ENCODE data around the gene ARHGEF16.

ARHGEF16 gene

DNA sequence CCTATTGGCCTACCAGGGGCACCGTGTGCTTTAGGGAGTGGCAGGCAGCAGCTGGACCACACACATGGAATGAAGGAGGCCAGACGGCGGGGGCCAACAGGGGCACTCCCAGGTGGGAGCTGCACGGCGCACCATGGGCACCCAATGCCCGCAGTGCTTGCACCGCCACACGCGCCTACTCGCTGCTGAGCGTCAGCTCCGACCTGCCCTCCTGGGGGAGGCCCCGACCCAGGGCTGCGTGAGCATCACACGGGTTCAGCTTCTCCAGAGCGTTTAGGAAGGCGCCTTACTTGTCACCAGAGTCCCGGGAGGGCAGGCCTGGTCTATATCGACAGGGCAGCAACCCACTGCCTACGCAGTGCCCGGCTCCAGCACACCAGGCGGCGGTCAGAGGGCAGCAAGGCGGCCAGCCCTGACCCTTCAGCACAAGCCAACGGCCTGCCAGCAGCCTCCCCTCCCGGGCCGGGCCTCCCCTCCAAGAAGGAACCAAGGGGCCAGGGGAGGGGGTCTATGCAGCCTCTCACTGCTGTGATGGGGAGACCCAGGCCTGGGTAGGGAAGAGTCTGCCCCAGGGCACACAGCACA, 64.9 kb downstream of the ARHGEF16 start:
- DNase-seq (ENCODE audit: low spot score): no peak

DNA sequence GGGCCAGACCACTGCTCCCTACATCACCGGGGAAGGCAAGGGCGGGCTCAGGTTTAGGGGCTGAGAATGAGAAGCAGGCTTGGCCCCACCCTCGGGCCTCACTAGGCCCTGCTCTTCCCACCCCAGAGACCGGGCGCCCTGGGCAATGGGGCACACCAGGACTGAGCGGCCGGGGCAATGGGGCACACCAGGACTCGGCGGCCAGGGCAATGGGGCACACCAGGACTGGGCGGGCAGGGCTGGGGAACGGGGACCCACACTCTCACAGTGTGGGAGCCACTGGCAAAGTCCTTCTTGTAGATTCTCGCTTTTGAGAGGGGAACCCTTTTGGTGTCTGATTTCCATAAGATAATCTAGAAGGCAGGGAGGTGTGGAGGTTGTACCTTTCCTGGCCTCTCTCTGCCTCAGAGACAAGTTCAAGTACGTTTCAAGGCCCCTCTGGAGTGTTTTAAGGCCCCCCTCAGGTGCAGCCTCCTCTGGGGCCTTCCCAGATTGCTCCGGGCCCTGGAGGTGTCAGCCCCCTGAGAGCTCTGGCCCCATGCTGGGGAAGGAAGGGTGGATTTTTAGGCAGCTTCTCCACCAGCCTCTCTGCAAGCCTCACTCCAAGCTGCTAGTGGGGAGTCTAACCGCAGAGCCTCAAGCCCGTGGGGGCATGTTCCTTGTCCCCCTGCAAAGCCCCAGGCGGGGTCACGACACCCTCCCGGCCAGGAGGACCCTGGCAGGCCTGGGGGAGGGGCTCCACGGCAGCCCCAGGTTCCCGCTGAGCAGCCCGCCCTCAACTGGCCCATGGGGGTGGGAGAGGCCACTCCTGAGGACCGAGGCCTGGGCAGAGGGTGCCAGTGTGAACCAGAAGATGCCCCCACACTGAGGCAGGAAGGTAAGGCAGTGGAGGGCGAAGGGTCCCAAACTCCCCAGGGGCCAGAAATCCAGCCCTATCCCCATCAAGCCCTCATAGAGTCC, 66.2 kb downstream of the ARHGEF16 start:
- no peak for DNase-seq (ENCODE audit: low spot score)

DNA sequence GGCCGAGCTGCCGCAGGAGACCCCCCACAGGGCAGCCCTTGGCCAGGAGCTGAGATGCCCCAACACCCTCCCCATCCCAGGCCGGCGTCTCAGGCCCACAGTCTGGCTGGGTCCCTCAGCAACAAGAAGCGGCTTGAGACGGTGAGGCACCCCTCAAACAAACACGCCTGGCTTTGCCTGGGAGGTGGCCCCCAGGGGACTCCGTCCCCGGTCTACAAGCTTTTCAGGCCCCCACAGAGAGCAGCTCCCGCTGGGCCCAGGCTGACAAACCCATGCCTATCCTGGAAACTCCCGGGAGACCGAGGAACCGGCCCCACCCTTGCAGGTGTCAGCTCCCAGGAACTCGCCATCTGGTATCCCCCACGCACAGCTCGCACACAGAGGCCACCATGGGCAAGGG, 67.0 kb downstream of the ARHGEF16 start:
- DNase-seq (ENCODE audit: low spot score): no peak

DNA sequence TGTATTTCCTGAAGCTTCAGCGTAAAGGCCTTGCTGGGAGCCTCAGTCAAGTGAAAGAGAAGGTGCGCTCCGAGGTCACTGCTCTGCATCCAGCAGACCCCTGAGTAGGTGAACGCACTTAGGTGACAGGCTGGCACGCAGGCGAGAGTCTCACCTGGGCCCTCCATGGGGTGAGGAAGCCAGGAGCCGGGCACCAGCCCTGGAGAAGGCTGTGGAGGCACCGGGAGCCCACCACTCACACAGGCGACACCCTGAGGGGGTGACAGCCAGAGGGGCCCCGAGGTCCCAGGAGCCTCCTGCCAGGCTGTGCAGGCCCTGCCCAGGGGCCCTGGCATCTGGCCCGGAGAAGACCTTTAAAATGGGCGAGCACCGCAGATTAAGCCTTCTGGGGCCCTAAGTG, 67.6 kb downstream of the ARHGEF16 start:
- no peak for DNase-seq (ENCODE audit: low spot score)

DNA sequence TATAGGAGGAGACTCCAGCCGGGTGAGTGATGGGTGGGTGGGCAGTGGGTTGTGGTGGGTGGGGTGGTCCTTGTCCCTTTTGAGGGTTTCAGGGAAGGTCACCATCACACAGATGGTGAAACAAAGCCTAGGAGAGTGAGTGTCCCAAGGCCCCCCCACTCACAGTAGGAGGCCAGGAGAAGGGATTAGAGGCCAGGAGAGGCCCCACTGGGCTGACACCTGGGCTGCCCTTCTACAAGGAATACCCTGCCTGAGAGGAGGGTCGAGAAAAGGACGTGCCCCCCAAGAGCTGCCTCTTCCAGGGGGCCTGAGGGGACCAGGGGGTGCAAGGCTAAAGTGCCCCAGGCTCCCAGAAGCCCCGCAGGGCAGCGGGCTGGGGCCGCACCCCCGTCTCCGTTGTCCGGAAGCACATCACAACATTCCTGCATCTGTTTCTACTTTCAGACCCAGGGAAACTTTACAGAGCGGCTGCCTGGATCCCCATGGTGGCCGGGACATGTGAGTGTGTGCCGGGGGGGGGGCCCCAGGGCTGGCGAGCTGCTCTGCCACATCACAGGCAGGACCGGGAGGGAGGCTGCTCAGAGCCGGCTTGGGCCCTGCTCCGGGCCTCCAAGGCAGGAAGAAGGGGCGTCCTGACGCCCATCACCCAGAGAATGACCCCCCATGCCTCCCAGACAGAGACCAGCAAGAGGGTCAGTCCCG, 68.2 kb downstream of the ARHGEF16 start:
- DNase-seq (ENCODE audit: low spot score): no peak

DNA sequence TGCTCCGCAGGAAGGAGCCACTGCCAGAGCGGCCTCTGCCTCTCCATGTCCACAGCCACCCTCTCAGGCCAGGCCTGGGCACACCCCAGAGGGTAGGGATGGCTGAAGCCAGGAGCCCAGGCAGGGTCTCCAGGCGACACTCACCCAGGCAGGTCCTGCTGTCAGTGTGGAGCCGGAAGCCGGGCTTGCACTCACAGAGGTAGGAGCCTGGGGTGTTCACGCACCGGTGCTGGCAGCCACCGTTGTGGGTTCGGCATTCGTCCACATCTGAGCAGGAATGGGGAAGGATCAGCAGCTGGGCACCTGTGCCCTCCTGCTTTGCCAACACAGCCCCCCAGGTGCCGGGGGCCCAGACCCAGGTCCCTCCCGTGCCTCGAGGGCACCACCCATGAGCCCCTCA, 69.5 kb downstream of the ARHGEF16 start:
- no peak for DNase-seq (ENCODE audit: low spot score)

DNA sequence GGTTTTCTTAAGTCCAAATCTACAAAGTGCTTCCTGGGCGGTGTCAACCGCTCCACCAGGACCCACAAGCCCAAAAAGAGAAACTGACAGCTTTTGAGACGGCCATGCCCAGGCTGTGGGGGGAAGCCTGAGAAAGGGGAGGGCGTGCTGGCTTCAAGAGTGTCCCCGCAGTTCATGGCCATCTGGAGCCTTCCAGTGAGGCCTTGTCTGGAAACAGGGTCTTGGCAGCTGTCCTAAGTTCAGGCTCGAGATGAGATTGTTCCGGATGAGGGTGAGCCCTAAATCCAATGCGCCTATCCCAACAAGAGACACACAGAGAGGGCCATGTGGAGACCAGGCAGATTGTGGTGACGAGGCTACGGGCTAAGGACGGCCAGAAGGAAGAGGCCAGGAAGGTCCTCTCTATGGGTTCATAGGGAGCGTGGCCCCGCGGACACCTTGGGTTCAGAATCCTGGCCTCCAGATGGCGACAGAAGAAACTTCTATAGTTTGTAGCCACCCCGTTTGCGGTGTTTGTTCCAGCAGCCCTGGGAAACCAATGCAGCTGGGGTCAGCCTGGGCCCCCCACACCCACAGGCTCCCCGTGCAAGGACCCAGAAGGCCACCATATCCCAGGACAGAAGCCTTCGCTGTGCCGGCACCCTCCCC, 70.2 kb downstream of the ARHGEF16 start:
- DNase-seq (ENCODE audit: low spot score): no peak

DNA sequence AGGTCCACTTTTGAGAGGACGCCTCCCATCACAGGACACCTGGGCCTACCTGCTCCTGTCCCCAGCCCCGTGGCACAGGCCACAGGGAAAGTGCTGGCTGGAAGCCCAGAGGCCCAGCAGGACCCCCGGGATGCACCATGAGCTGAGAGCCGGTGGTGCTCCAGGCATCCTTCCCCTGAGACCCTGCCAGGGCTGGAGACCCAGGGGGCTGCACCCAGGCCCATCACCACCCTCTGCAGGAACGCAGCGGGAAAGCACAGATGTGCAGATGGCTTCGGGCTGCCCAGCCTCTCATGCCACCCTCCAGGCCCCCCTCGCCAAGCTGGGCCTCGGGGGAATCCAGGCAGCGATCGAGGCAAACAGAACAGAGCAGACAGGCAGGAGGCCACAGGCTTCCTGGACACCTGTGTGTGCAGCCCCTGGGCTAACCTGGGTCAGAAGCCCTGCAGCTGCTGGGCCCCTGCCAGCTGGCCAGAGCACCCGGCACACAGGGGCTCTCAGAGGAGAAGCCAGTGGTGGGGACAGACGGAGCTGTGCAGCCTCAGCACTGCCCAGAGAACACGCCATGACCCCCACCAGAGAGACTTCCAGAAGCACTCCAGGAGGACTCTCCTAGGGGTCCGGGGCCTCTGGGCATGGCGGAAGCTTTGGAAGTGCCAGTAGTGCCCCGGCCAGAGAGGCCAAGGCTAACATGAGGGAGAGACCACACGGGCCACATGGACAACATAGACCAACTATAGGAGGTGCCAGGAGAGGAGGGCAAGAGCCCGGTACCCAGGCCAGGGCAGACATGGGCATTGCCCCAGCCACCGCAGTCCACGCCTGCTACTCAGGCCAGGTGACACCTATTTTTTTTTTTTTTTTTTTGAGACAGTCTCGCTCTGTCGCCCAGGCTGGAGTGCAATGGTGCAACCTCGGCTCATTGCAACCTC, 71.4 kb downstream of the ARHGEF16 start:
- no peak for DNase-seq (ENCODE audit: low spot score)

DNA sequence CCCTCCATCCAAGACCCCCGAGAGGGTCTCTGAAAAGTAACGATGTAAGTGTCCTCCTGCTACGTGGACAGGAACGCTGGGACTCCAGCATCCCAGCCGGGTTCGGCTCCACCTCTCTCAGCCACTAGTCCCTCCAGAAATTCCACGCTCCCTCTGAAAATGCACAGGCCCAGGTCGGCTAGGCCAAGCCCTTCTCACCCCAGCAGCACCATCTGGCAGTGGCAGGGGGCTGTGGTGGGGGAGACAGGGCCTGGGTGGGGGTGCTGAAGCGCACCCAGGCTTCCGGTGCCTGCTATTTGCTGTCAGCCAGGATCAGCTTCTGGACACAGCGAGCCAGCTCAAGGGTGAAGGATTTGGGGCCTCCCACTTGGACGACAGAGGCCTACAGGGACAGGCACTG, 73.3 kb downstream of the ARHGEF16 start:
- no peak for DNase-seq (ENCODE audit: low spot score)

DNA sequence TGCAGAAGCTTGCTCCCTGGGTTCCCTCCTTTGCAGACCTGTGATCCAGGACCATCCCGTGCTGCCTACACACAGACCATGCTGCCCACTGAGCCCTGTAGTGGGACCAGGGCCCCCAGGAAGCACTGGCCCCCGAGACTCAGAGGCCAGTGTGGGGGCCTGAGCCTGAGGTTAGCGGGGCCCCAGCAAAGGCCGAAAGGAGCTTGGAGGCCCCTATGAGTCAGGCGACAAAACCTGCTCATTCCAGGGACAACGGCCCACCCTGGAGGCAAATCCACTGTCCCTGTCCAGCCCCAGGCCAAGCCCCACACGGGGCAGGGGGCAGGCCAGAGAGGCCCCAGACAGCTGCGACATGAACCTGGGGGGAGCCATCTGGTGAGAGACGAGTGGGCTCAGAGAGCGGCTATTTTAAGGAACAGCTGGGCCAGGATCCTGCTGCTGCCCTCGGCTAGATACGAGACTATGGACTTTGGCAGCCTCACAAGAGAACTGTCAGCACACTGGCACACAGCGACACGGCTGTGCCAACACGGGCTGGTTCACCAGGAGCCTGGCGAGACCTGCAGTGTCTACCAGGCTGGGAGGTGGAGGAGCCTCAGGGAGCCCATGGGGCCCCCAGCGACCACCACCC, 74.7 kb downstream of the ARHGEF16 start:
- DNase-seq (ENCODE audit: low spot score): no peak

DNA sequence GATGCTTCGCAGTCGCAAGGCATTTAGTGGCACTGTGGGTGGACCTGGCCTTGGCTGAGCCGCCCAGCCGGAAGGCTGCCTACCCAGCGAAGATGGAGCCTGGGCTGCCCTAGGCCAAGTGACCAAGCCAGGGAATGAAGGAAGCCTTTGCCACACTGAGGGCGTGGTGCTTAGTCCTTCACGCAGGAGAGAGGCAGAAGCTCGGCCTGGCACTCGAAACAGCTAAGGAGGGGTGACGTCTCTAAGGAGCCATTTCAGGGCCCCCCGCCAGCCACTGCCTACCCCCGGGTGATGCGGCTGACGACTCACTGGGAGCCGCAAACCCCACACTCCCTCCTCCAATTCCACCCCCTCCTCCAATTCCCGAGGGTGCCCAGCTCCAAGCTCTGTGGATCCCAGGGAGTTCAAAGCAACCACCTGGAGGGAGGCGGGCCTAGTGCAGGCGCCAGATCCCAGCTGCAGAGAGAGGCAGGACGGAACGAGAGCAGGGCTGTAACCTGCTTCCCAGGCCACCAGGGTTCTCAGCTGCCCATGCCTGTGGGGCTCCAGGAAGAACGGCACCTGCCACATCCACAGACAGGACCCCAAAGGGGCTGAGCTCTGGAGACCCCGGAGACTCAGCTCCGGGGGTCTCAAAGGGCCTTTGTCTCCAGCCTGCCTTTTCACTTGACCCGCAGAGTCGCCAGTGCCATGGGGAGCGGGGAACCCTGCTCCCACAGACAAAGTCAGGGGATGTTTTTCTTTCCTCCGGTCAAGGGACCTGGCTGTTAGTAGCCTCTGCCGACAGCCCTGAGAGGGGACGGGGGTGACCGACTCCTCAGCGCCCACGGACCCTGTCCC, 75.8 kb downstream of the ARHGEF16 start:
- peak; percentile 7 for DNase-seq (ENCODE audit: low spot score)
